ENCODE results near the gene ATP6V1B1.

The ATP6V1B1 gene

GRCh38 chr2:70981866-70982810 lies 46.4 kb downstream of the ATP6V1B1 start:
- peaks cover 13% of the 10 kb centered on the region for H3K36me3 Mint-ChIP-seq
- H3K4me1 Mint-ChIP-seq, result peaks cover 40% of the 10 kb centered on the region
- no peak overlapping the region for H3K27ac Mint-ChIP-seq
- no peak for ATAC-seq
- no peak for DNase-seq (ENCODE audit: low spot score in 2 of 2)
- no peaks in the 10 kb centered on the region for H3K9me3 Mint-ChIP-seq
- no peak overlapping the region for H3K4me3 Mint-ChIP-seq

- no peak overlapping the region for H3K27ac Mint-ChIP-seq
- no peak overlapping the region for H3K4me3 Mint-ChIP-seq
- peaks cover 31% of the 10 kb centered on the region for H3K4me1 Mint-ChIP-seq
- H3K36me3 Mint-ChIP-seq, result peaks cover 21% of the 10 kb centered on the region
- H3K9me3 Mint-ChIP-seq, result no peaks in the 10 kb centered on the region
- no peak for ATAC-seq
- DNase-seq (ENCODE audit: low spot score in 2 of 2), result no peak
Observed at GRCh38 chr2:70982971-70983370, 47.3 kb downstream of the ATP6V1B1 start.

DNA sequence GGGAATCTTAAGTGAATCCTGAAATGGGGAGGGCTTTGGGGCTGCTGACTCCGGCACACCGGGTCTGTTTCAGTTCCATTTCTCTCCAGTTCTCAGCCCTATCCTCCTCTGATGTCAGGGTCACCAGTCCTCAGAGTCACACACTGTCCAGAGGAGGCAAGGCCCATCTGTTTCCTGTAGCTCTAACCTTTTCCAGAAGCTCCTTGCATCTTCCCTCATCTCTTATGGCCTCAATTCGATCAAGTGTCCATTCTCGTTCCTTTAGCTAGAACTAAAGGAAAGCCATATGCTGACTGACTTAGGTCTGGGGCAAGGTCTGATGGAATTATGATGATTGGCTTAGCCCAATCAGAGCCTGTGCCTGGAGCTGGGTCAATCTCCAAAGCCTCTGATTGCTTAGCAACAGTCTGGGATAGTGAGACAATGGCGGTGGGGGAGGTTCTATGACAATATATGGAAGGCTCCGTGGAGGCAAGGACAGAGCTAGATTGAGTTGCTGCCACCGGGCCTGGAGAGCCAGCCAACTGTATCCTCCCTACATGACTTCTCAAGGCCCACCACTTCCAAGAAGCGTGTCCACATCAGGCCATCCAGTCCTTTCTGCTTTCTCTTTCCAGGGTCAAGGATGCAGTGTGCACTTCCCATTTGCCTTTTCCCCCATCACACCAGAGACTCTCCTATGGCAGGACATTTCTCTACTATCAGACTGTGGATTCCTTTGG lies 48.0 kb downstream of the ATP6V1B1 start:
- no peak for ATAC-seq

DNA sequence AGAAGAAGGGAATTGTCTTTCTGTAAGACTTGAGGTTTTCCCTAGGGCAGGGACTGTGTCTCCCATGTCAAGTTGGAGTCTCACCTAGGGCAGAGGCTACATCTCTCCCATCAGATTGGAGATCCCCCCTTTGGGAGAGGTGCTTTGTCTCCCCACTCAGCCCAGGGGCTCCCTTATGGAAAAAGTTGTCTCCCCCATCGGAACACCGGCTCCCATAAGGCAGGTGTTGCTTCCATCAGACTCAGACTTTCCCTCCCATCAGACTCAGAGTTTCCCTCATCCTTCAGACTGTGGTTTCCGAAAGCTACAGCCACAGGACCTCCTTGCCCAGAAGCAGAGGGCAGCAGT lies 48.5 kb downstream of the ATP6V1B1 start:
- DNase-seq (ENCODE audit: low spot score in 2 of 2), result no peak
- peaks cover 28% of the 10 kb centered on the region for H3K4me1 Mint-ChIP-seq
- no peaks in the 10 kb centered on the region for H3K9me3 Mint-ChIP-seq
- ATAC-seq, result no peak
- peaks cover 34% of the 10 kb centered on the region for H3K36me3 Mint-ChIP-seq
- no peak overlapping the region for H3K4me3 Mint-ChIP-seq
- H3K27ac Mint-ChIP-seq, result no peak overlapping the region

More for the DNA sequence above, 48.0 kb downstream of the ATP6V1B1 start:
- Mint-ChIP-seq H3K9me3 (no peaks in the 10 kb centered on the region), H3K4me3 (no peak overlapping the region), H3K4me1 (peaks cover 28% of the 10 kb centered on the region), H3K27ac (no peak overlapping the region), H3K36me3 (peaks cover 28% of the 10 kb centered on the region)
- DNase-seq (ENCODE audit: low spot score in 2 of 2), result no peak

GRCh38 chr2:70984576-70985282 lies 49.0 kb downstream of the ATP6V1B1 start:
- no peak overlapping the region for H3K27ac Mint-ChIP-seq
- no peak overlapping the region for H3K4me3 Mint-ChIP-seq
- H3K36me3 Mint-ChIP-seq, result peaks cover 39% of the 10 kb centered on the region
- peak; percentile 95 for ATAC-seq
- H3K9me3 Mint-ChIP-seq, result no peaks in the 10 kb centered on the region
- peak; percentile 78 to 88 for DNase-seq (ENCODE audit: low spot score in 2 of 2)
- peaks cover 28% of the 10 kb centered on the region for H3K4me1 Mint-ChIP-seq

- Mint-ChIP-seq H3K4me1 (peaks cover 28% of the 10 kb centered on the region), H3K4me3 (no peak overlapping the region), H3K9me3 (no peaks in the 10 kb centered on the region), H3K36me3 (peaks cover 45% of the 10 kb centered on the region), H3K27ac (peak overlapping the region; percentile 72)
- no peak for ATAC-seq
- DNase-seq (ENCODE audit: low spot score in 2 of 2), result no peak
Observed at GRCh38 chr2:70985283-70985688, 49.6 kb downstream of the ATP6V1B1 start.

GRCh38 chr2:70985956-70986355 lies 50.3 kb downstream of the ATP6V1B1 start:
- H3K27ac Mint-ChIP-seq, result peak overlapping the region; percentile 72
- DNase-seq (ENCODE audit: low spot score in 2 of 2) (no peak), ATAC-seq (no peak)
- no peaks in the 10 kb centered on the region for H3K9me3 Mint-ChIP-seq
- H3K36me3 Mint-ChIP-seq, result peaks cover 51% of the 10 kb centered on the region
- peaks cover 28% of the 10 kb centered on the region for H3K4me1 Mint-ChIP-seq
- no peak overlapping the region for H3K4me3 Mint-ChIP-seq

DNA sequence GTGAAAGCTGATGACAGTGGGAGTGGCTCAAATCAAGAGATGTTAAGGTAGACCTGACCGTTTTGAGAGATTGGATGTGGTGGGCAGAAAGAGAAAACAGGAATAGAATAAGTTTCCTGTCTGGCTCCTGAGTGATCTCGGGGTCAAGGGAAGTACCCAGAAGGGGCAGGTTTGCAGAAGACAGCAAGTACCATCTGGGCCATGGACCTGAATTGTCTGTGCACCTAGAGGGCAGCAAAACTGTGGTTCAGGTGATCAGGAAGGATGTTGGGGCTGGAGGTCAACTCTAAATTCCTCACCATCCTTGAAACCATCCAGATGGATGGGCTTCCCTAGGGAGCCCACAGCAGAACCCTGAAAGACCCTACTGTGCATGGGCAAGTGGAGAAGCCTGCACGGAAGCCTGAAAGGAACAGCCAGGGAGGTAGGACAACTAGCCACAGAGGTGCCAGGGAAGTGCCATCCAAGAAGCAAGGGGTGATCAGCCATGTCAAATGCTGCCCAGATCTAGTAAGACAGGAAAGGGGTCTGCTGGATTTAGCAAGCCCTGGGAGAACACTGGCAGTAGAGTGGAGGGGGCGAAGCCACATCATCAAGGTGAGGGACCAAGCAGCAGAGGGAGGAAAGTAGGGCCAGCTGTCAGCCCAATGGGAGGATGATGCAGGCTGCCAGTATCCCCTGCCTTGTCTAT lies 50.9 kb downstream of the ATP6V1B1 start:
- peak overlapping the region; percentile 72 for H3K27ac Mint-ChIP-seq
- DNase-seq (ENCODE audit: low spot score in 2 of 2) (peak in 1 of 2 donors; percentile 35), ATAC-seq (no peak)
- H3K36me3 Mint-ChIP-seq, result peaks cover 58% of the 10 kb centered on the region
- no peak overlapping the region for H3K4me3 Mint-ChIP-seq
- H3K9me3 Mint-ChIP-seq, result no peaks in the 10 kb centered on the region
- H3K4me1 Mint-ChIP-seq, result peaks cover 32% of the 10 kb centered on the region

DNA sequence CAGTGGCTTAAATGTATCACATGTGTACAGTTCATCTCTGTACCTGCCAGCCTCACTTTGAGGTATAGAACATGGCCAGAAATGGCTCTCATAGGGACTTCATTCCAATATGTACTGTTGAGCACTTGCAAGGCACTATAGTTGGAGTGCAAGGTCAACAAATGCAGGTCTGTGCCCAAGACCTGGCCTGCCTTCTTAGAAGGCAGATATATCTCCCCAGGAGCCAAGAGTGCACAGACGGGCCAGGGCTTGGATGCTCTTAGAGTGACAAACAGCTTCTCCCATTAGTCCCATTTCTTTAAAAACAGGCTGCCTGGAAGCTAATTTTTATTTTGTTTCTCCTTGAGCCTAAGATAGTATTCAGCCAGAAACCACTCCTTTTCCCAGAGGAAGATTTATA lies 51.7 kb downstream of the ATP6V1B1 start:
- Mint-ChIP-seq H3K4me3 (no peak overlapping the region), H3K27ac (peak overlapping the region; percentile 72), H3K9me3 (no peaks in the 10 kb centered on the region), H3K36me3 (peaks cover 65% of the 10 kb centered on the region), H3K4me1 (peaks cover 35% of the 10 kb centered on the region)
- peak in 1 of 2 donors; percentile 37 for DNase-seq (ENCODE audit: low spot score in 2 of 2)
- ATAC-seq, result no peak

DNA sequence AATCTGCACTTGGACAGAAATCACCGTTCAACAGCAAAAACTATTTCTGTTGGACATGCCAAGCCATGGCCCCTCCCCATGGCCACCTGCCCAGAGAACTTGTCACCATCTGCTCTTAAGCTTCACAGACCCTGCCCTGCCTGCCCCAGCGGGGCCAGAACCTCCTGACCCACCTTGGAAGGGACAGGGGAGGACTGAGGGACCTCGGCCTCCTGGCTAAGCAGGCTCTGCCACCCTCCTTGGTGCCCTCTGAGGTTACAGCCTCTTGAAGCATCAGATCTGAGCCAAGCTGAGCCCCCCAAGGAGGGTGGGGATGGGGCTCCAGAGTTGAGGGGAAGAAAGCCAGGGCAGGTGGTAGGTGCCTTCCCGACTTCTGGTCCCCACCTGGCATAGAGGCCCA lies 52.5 kb downstream of the ATP6V1B1 start:
- ATAC-seq (no peak), DNase-seq (ENCODE audit: low spot score in 2 of 2) (peak in 1 of 2 donors; percentile 38)
- peaks cover 41% of the 10 kb centered on the region for H3K4me1 Mint-ChIP-seq
- no peaks in the 10 kb centered on the region for H3K9me3 Mint-ChIP-seq
- no peak overlapping the region for H3K4me3 Mint-ChIP-seq
- H3K36me3 Mint-ChIP-seq, result peaks cover 71% of the 10 kb centered on the region
- H3K27ac Mint-ChIP-seq, result peak overlapping the region; percentile 72

DNA sequence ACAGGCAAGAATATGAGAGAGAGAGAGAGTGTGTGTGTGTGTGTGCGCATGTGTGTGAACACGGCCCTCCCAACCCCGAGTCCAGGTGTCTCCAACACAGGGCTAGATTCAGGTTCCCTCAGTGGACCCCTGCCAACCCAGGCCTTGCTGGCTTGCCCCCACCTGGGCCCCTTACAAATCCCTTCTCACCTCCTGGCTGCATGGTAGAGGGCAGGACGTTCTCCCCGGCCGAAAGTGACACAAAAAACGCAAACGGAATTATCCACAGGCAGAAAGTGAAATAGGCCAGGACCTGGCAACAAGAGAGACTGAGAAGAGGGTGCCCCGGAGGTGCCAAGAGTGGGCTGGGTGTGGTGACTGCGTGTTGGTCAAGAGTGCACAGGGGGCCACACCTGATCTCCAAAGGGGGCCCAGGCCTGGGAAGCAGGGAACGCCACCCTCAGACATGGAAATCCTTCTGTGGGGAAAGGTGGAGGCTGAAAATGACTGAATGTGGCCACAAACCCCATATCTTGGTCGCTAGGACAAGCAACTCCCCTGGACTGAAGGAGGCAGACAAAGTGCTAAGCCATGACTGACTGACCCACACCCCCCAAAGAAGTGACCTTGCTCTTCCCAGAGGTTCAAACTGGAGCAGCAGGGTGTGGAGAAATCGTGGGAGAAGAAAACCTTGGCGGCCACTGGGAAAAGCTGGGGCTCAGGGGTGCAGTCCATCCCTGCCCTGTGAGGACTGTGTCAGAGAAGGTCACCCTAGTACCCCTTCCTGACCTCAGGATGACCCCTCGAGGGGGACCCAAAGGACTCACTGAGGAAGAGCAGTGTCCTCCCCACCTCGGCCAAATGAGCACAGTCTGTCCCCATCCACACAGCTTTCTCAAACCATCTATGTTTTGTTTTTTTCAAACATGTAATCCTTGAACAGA lies 53.3 kb downstream of the ATP6V1B1 start:
- H3K9me3 Mint-ChIP-seq, result no peaks in the 10 kb centered on the region
- DNase-seq (ENCODE audit: low spot score in 2 of 2) (peak in 1 of 2 donors; percentile 44), ATAC-seq (no peak)
- peaks cover 80% of the 10 kb centered on the region for H3K36me3 Mint-ChIP-seq
- H3K4me1 Mint-ChIP-seq, result peaks cover 49% of the 10 kb centered on the region
- no peak overlapping the region for H3K4me3 Mint-ChIP-seq
- H3K27ac Mint-ChIP-seq, result peak overlapping the region; percentile 60

DNA sequence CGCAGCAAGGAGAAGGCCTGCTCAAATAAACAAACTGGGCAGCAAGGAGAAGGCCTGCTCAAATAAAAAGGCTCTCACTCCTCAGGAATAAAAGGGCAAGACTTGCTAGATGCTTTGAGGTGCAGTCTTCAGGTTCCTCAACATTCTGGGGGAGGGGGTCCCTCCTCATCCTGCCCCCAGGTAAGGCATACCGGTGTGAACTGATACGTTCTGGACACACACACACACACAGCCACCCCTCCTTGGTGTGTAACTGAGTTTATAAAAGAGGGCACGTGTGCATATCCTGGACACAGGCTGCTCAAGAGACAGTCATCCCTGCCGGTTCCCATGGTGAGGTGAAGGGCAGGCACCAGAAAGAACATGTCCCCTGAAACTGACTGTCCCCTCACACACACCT lies 54.5 kb downstream of the ATP6V1B1 start:
- peak overlapping the region; percentile 72 for H3K27ac Mint-ChIP-seq
- H3K36me3 Mint-ChIP-seq, result peaks cover 84% of the 10 kb centered on the region
- H3K4me3 Mint-ChIP-seq, result no peak overlapping the region
- no peak for ATAC-seq
- DNase-seq (ENCODE audit: low spot score in 2 of 2), result peak in 1 of 2 donors; percentile 43
- H3K9me3 Mint-ChIP-seq, result no peaks in the 10 kb centered on the region
- peaks cover 42% of the 10 kb centered on the region for H3K4me1 Mint-ChIP-seq

GRCh38 chr2:70991142-70991541 lies 55.4 kb downstream of the ATP6V1B1 start:
- ATAC-seq, result no peak
- peaks cover 80% of the 10 kb centered on the region for H3K36me3 Mint-ChIP-seq
- peaks cover 33% of the 10 kb centered on the region for H3K4me1 Mint-ChIP-seq
- peak in 1 of 2 donors; percentile 43 for DNase-seq (ENCODE audit: low spot score in 2 of 2)
- no peak overlapping the region for H3K4me3 Mint-ChIP-seq
- no peaks in the 10 kb centered on the region for H3K9me3 Mint-ChIP-seq
- peak overlapping the region; percentile 72 for H3K27ac Mint-ChIP-seq

GRCh38 chr2:70991742-70992141 lies 56.0 kb downstream of the ATP6V1B1 start:
- peak overlapping the region; percentile 72 for H3K27ac Mint-ChIP-seq
- peaks cover 75% of the 10 kb centered on the region for H3K36me3 Mint-ChIP-seq

More at GRCh38 chr2:70991742-70992141, 56.0 kb downstream of the ATP6V1B1 start:
- Mint-ChIP-seq H3K4me3 (no peak overlapping the region), H3K9me3 (no peaks in the 10 kb centered on the region), H3K4me1 (peaks cover 27% of the 10 kb centered on the region)
- DNase-seq (ENCODE audit: low spot score in 2 of 2) (no peak), ATAC-seq (no peak)
